Smooth muscle cell (in vitro differentiated cells): ENCODE results near the gene ZNF407. TPM values are rescaled to one million over a fixed set of nuclear protein-coding genes. Genes with fewer than 3 reads are reported as not detected.

ENCODE experiments used
- DNase-seq: peaks from one replicate; lab custom pipeline; 2025; ENCODE audit not compliant: unreplicated experiment; lab: John Stamatoyannopoulos, UW
- H2AFZ ChIP-seq: fragments of 200-600 bp; sonication (generic); 2 replicates; pipeline ENCODE4 v1.6.0; 2016; ENCODE audit warnings: antibody characterized with exemption, low read depth, mild to moderate bottlenecking
- H3F3A ChIP-seq: fragments of 200-600 bp; sonication (generic); 2 replicates; pipeline ENCODE4 v1.6.0; 2017; ENCODE audit warnings: antibody characterized with exemption, low read depth
- H3K27ac ChIP-seq: fragments of 200-600 bp; sonication (generic); 2 replicates; pipeline ENCODE4 v1.5.1; 2016; ENCODE audit warnings: low read depth, mild to moderate bottlenecking
- H3K27me3 ChIP-seq: fragments of 200-600 bp; sonication (generic); 2 replicates; pipeline ENCODE4 v1.6.1; 2016; ENCODE audit warnings: low read depth, mild to moderate bottlenecking
- H3K36me3 ChIP-seq: fragments of 200-600 bp; sonication (generic); 2 replicates; pipeline ENCODE4 v1.5.1; 2016; ENCODE audit warnings: low read depth
- H3K4me1 ChIP-seq: fragments of 200-600 bp; sonication (generic); 2 replicates; pipeline ENCODE4 v1.5.1; 2016; ENCODE audit warnings: low read depth
- H3K4me2 ChIP-seq: fragments of 200-600 bp; sonication (generic); 2 replicates; pipeline ENCODE4 v1.6.0; 2016; ENCODE audit warnings: mild to moderate bottlenecking
- H3K4me3 ChIP-seq: fragments of 200-600 bp; sonication (generic); 2 replicates; pipeline ENCODE4 v1.5.1; 2016; ENCODE audit warnings: mild to moderate bottlenecking
- H3K79me2 ChIP-seq: fragments of 200-600 bp; sonication (generic); 2 replicates; pipeline ENCODE4 v1.6.0; 2016; ENCODE audit warnings: low read depth, mild to moderate bottlenecking
- H3K9ac ChIP-seq: fragments of 200-600 bp; sonication (generic); 2 replicates; pipeline ENCODE4 v1.6.0; 2016; ENCODE audit warnings: low read depth
- H3K9me3 ChIP-seq: fragments of 200-600 bp; sonication (generic); replicated peaks from 2 replicates; pipeline ENCODE4 v1.5.1; 2016; ENCODE audit warnings: low read depth
- H4K20me1 ChIP-seq: fragments of 200-600 bp; sonication (generic); 2 replicates; pipeline ENCODE4 v1.6.0; 2016; ENCODE audit warnings: low read depth
- WGBS: methylation state at CpG from one replicate; pipeline ENCODE4 v1.1.7; 2016; ENCODE audit warnings: low lambda C conversion rate; 5-methylcytosine and 5-hydroxymethylcytosine counted together
- polyA plus RNA-seq: library from polyadenylated mRNA; unstranded; fragments of >200 nt; fragmentation: Nextera tagmentation; extraction: Ambion mirVana; gene quantifications from 2 replicates; pipeline ENCODE4 v1.2.1, GENCODE V29; 2016
- total RNA-seq: library from RNA; depleted of rRNA; stranded (reverse); fragments of >200 nt; gene quantifications from 2 replicates; pipeline ENCODE4 v1.2.3, GENCODE V29; 2014
- TF ChIP-seq, protein P1 (sequence below): fragments of 200-600 bp; sonication (generic); IDR thresholded peaks from 2 replicates; pipeline ENCODE4 v1.5.1; 2017; ENCODE audit warnings: borderline replicate concordance, mild to moderate bottlenecking, antibody characterized with exemption; ENCODE audit not compliant: insufficient read depth, poor library complexity, severe bottlenecking

The ZNF407 gene
- total and polyA plus RNA-seq, 2 experiments from 2014 or later = 4.5 to 11.5 TPM

DNA sequence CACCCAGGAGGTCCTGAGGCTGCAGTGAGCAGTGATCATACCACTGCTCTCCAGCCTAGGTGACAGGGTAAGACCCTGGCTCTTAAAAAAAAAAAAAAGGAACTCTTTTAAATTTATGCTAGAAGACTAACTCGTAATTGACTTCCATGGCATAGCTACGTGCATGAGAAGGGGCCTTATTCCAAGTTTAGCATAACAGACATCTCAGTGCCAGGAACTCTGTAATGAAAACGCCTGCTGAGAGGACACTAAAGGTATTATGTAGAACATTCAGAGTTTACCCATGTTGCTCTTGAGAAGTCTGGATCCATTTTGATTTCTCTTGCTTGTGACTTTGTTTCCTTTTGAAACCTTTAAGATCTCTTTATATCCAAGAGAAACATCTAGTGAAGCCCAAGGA, 276.0 kb downstream of the ZNF407 start:
- Histone ChIP-seq H4K20me1 (no peaks in the 10 kb centered on the region), H3K27me3 (no peaks in the 10 kb centered on the region), H3K79me2 (no peaks in the 10 kb centered on the region), H3K4me3 (no peak overlapping the region), H3K4me2 (no peak overlapping the region), H2AFZ (no peak overlapping the region), H3K27ac (no peak overlapping the region), H3F3A (no peaks in the 10 kb centered on the region), H3K36me3 (no peaks in the 10 kb centered on the region), H3K4me1 (peaks cover 23% of the 10 kb centered on the region), H3K9ac (no peak overlapping the region), H3K9me3 (no peaks in the 10 kb centered on the region)
- WGBS = 86% methylated on average over 3 of the region's 3 CpGs
- TF ChIP-seq, protein P1, sequence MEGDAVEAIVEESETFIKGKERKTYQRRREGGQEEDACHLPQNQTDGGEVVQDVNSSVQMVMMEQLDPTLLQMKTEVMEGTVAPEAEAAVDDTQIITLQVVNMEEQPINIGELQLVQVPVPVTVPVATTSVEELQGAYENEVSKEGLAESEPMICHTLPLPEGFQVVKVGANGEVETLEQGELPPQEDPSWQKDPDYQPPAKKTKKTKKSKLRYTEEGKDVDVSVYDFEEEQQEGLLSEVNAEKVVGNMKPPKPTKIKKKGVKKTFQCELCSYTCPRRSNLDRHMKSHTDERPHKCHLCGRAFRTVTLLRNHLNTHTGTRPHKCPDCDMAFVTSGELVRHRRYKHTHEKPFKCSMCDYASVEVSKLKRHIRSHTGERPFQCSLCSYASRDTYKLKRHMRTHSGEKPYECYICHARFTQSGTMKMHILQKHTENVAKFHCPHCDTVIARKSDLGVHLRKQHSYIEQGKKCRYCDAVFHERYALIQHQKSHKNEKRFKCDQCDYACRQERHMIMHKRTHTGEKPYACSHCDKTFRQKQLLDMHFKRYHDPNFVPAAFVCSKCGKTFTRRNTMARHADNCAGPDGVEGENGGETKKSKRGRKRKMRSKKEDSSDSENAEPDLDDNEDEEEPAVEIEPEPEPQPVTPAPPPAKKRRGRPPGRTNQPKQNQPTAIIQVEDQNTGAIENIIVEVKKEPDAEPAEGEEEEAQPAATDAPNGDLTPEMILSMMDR = no peak
- DNase-seq = no peak

GRCh38 chr18:74874351-74874750, 276.7 kb downstream of the ZNF407 start:
- no peaks in the 10 kb centered on the region for H3F3A ChIP-seq
- no peaks in the 10 kb centered on the region for H4K20me1 ChIP-seq
- 93% methylated on average over 5 of the region's 5 CpGs for WGBS
- H2AFZ ChIP-seq = no peak overlapping the region
- TF ChIP-seq, protein P1 = no peak
- no peaks in the 10 kb centered on the region for H3K79me2 ChIP-seq
- DNase-seq = no peak
- H3K4me3 ChIP-seq = no peak overlapping the region
- H3K27ac ChIP-seq = no peak overlapping the region
- H3K4me2 ChIP-seq = no peak overlapping the region
- no peaks in the 10 kb centered on the region for H3K36me3 ChIP-seq
- H3K27me3 ChIP-seq = no peaks in the 10 kb centered on the region
- H3K4me1 ChIP-seq = peaks cover 20% of the 10 kb centered on the region
- no peak overlapping the region for H3K9ac ChIP-seq
- no peaks in the 10 kb centered on the region for H3K9me3 ChIP-seq

- DNase-seq = no peak
- TF ChIP-seq, protein P1 = no peak
- no peaks in the 10 kb centered on the region for H3K9me3 ChIP-seq
- no peaks in the 10 kb centered on the region for H4K20me1 ChIP-seq
- no peak overlapping the region for H3K4me3 ChIP-seq
- H3K4me1 ChIP-seq = no peaks in the 10 kb centered on the region
- H3K27me3 ChIP-seq = no peaks in the 10 kb centered on the region
- H3K27ac ChIP-seq = no peak overlapping the region
- no peaks in the 10 kb centered on the region for H3F3A ChIP-seq
- H3K36me3 ChIP-seq = peaks cover 7% of the 10 kb centered on the region
- no peak overlapping the region for H2AFZ ChIP-seq
- H3K4me2 ChIP-seq = no peak overlapping the region
- no peak overlapping the region for H3K9ac ChIP-seq
- 93% methylated on average over 18 of the region's 18 CpGs for WGBS
- H3K79me2 ChIP-seq = no peaks in the 10 kb centered on the region
Observed at GRCh38 chr18:74876630-74877243, 279.1 kb downstream of the ZNF407 start.

DNA sequence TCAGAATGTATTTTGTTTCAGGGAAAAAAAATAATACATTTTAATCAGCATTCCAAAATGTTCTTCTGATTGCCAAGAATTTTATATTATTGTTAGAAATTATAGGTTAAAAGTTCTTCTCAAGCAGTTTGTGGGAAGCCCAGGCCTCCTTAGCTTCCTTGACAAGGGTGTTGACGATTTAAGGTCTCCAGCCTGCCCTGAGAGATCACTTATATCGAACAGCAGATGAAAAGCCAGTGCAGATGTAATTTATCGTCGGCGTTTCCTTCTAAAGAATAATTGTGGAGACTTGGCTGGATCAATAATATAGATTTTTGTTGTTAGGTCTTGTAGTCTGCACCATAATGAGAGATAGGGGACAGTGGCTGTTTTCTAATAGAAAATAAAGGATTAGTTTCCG, 280.6 kb downstream of the ZNF407 start:
- H3K9me3 ChIP-seq = no peaks in the 10 kb centered on the region
- WGBS = 95% methylated on average over 6 of the region's 6 CpGs
- no peak overlapping the region for H3K4me2 ChIP-seq
- H3K27ac ChIP-seq = no peak overlapping the region
- peaks cover 7% of the 10 kb centered on the region for H3K36me3 ChIP-seq
- no peaks in the 10 kb centered on the region for H3F3A ChIP-seq
- H3K79me2 ChIP-seq = no peaks in the 10 kb centered on the region
- DNase-seq = no peak
- no peak overlapping the region for H3K4me3 ChIP-seq
- H3K9ac ChIP-seq = no peak overlapping the region
- TF ChIP-seq, protein P1 = no peak
- H4K20me1 ChIP-seq = no peaks in the 10 kb centered on the region
- no peak overlapping the region for H2AFZ ChIP-seq
- no peaks in the 10 kb centered on the region for H3K27me3 ChIP-seq
- no peaks in the 10 kb centered on the region for H3K4me1 ChIP-seq
